AG04450 (cell line): ENCODE measurements around the gene ZSWIM1. TPM values are rescaled to one million over a fixed set of nuclear protein-coding genes. Genes with fewer than 3 reads are reported as not detected.
"Not testable (repeated sequence)": the region's sequence is repeated elsewhere in the genome, so short reads cannot be mapped to it uniquely, and the experiment has no call there.

Source experiments
- CTCF ChIA-PET: fragments of 300-600, 350-600 bp; formaldehyde crosslinking; extraction: SDS; loops from one replicate; lab custom pipeline; 2022; ENCODE audit warnings: antibody characterized with exemption, inconsistent platforms; lab: Charles Lee
- POLR2A ChIA-PET: fragments of 350-600 bp; formaldehyde crosslinking; extraction: SDS; loops from one replicate; lab custom pipeline; 2021; ENCODE audit warnings: antibody characterized with exemption, inconsistent platforms; lab: Yijun Ruan, JAX
- DNase-seq: peaks from one replicate; pipeline ENCODE4 v3.0.0-alpha.2; 2011; ENCODE audit warnings: low read depth, low spot score
- H3K27ac ChIP-seq: one replicate; pipeline ENCODE4 v1.5.1; 2012; ENCODE audit warnings: low read depth, low read length, control low read depth
- H3K27me3 ChIP-seq: one replicate; pipeline ENCODE4 v1.6.0; 2012; ENCODE audit warnings: low read length; ENCODE audit not compliant: control insufficient read depth, insufficient read depth
- H3K4me3 ChIP-seq: 2 replicates; pipeline ENCODE4 v1.5.1; 2011; ENCODE audit warnings: mild to moderate bottlenecking, low read depth, low read length, control low read depth
- H3K9me3 ChIP-seq: 2 replicates; pipeline ENCODE4 v1.5.1; 2012; ENCODE audit warnings: low read length; ENCODE audit not compliant: control insufficient read depth, insufficient read depth
- polyA plus RNA-seq: library from polyadenylated mRNA; depleted of rRNA; stranded (reverse); fragments of >200 nt; gene quantifications from 2 replicates; pipeline ENCODE4 v1.2.3, GENCODE V29; 2011
- TF ChIP-seq, protein P1 (sequence below): IDR thresholded peaks from 2 replicates; pipeline ENCODE4 v1.5.1; 2011; ENCODE audit warnings: low read depth, low read length, control low read depth, inconsistent platforms

Gene ZSWIM1
- polyA plus RNA-seq, 1 experiment = 5.3 TPM

DNA sequence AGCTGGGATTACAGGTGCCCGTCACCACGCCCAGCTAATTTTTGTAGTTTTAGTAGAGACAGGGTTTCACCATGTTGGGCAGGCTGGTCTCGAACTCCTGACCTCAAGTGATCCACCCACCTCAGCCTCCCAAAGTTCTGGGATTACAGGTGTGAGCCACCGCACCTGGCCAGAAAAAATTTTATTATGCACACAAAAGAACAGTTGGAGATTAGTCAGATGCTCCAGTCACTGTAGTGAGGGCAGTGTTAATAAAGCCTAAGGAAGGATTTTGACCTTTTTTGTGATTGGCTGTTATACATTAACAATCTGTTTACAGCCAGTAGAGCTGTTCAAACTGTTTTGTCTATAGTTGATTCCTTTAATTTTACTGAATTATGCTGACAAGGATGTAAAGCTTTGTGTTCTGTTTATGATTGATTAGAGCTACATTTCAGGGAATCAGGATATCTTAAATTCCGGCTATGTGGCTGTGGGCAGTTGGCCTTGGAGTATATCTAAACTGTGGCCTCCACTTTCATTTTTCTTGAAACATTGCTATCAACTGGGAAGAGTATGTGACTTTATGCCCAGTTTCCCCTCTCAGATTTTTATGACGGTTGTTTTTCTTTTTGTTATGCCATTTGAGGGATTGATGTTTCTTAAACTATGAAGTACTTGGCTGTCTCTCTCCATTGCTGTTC is 13.8 kb upstream of the ZSWIM1 start:
- no peak for DNase-seq
- Histone ChIP-seq H3K27ac (peak overlapping the region; percentile 65), H3K27me3 (no peaks in the 10 kb centered on the region), H3K4me3 (no peak overlapping the region), H3K9me3 (no peaks in the 10 kb centered on the region)
- CTCF ChIA-PET = interaction anchor here (0.7 to 2.1 kb wide), 4 partner anchors 9 to 103 kb away, joined by 3 to 11 read pairs (median 3); no protein-coding TSS in a partner anchor
- POLR2A ChIA-PET = interaction anchor here (1.1 to 1.7 kb wide), 2 partner anchors 14 to 67 kb away, joined by 4 to 6 read pairs; partner anchors contain the start of genes PCIF1 and ZSWIM1
- TF ChIP-seq, protein P1, sequence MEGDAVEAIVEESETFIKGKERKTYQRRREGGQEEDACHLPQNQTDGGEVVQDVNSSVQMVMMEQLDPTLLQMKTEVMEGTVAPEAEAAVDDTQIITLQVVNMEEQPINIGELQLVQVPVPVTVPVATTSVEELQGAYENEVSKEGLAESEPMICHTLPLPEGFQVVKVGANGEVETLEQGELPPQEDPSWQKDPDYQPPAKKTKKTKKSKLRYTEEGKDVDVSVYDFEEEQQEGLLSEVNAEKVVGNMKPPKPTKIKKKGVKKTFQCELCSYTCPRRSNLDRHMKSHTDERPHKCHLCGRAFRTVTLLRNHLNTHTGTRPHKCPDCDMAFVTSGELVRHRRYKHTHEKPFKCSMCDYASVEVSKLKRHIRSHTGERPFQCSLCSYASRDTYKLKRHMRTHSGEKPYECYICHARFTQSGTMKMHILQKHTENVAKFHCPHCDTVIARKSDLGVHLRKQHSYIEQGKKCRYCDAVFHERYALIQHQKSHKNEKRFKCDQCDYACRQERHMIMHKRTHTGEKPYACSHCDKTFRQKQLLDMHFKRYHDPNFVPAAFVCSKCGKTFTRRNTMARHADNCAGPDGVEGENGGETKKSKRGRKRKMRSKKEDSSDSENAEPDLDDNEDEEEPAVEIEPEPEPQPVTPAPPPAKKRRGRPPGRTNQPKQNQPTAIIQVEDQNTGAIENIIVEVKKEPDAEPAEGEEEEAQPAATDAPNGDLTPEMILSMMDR = no peak

DNA sequence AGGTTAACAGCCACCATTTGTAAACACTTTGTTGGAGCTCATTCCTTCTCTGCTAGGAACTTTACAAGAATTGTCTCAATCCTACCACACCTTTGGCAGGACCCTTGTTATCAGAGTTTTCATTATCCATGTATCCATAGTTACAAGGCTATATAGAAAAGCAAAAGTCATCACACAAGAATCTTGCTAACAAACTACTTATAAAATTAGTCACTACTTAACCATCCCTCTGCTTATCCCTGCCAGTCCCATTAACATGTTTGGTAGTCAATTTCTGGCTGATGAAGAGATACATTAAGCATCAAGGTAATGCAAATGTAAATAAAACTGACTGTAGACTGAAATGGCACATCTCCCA is 13.2 kb upstream of the ZSWIM1 start:
- ChIA-PET POLR2A (interaction anchor here (1.1 to 1.7 kb wide), 2 partner anchors 13 to 66 kb away, joined by 4 to 6 read pairs; partner anchors contain the start of genes PCIF1 and ZSWIM1), CTCF (interaction anchor here (0.7 to 2.1 kb wide), 3 partner anchors 10 to 102 kb away, joined by 3 to 11 read pairs (median 3); no protein-coding TSS in a partner anchor)
- H3K4me3 ChIP-seq = no peak overlapping the region
- H3K27me3 ChIP-seq = no peaks in the 10 kb centered on the region
- no peak for DNase-seq
- H3K27ac ChIP-seq = peak overlapping the region; percentile 65
- TF ChIP-seq, protein P1 = no peak
- H3K9me3 ChIP-seq = no peaks in the 10 kb centered on the region

DNA sequence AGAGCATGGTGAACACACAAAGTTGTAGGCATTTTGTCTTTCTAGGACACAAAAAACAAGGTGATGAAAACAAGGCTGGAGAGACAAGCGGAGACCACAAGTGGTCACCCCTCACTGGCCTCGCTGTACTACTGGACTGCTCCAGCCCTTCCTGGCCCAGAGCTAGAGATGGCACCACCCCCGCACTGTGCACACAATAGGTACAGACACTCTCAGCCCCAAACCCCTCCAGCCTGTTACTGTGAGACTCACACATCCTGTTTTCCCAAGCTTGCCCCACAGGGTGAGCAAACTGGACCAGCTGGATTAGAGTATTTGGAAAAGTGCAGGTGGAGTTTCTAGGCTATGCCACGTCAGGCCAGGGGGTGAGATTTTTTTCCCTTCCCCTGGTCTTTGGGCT is 8.4 kb upstream of the ZSWIM1 start:
- no peak overlapping the region for H3K27ac ChIP-seq
- H3K9me3 ChIP-seq = no peaks in the 10 kb centered on the region
- no peak for DNase-seq
- H3K4me3 ChIP-seq = no peak overlapping the region
- TF ChIP-seq, protein P1 = no peak
- ChIA-PET CTCF (interaction anchor here (1.1 to 1.7 kb wide), 3 partner anchors 9 to 98 kb away, joined by 4 to 6 read pairs (median 5); no protein-coding TSS in a partner anchor), POLR2A (interaction anchor here (0.6 kb wide), 1 partner anchor 63 kb away, joined by 3 read pairs; no protein-coding TSS in a partner anchor)
- no peaks in the 10 kb centered on the region for H3K27me3 ChIP-seq

DNA sequence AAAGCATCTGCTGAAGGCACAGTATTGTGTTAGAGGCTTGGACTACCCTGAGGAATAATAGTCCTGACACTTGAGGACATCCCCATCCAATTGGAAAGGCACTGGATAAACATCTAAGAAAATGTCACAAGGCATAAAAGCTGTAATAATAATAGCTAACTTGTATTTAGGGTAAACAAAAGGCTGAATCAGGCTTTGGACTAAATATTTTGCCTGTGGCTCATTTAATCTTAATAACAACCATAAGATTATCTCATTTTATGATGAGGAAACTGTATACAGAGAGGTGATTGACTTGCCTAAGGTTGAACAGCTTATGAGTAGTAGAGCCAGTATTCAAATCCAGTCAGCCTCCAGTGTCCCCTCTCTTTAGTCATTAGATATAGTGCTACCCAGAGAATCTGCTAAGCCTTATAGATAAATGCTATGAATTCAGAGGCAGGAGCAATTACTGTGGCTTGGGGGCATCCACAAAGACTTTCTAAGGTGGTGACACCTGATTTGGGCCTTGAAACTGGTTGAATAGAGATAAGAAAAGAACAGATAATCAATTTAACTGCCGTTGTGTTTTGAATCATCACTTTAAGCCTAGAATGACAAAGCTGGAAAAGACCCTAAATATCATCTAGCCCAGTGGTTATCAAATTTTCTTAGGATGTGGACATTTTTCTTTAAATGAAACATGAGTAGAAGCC is 7.5 kb upstream of the ZSWIM1 start:
- no peak for DNase-seq
- H3K9me3 ChIP-seq = no peaks in the 10 kb centered on the region
- no peak overlapping the region for H3K4me3 ChIP-seq
- POLR2A ChIA-PET = no interaction called here
- no peaks in the 10 kb centered on the region for H3K27me3 ChIP-seq
- TF ChIP-seq, protein P1 = no peak
- no peak overlapping the region for H3K27ac ChIP-seq
- CTCF ChIA-PET = interaction anchor here (1.0 to 1.2 kb wide), 3 partner anchors 10 to 97 kb away, joined by 3 to 6 read pairs (median 5); no protein-coding TSS in a partner anchor

DNA sequence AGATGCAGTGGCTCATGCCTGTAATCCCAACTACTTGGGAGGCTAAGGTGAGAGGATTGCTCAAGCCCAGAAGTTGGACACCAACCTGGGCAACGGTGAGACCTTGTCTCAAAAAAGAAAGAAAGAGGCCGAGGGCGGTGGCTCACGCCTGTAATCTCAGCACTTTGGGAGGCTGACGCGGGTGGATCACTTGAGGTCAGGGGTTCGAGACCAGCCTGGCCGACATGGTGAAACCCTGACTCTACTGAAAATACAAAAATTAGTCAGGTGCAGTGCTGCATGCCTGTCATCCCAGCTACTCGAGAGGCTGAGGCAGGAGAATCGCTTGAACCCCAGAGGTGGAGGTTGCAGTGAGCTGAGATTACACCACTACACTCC is 6.9 kb upstream of the ZSWIM1 start:
- H3K9me3 ChIP-seq, H3K4me3 ChIP-seq, H3K27me3 ChIP-seq, POLR2A ChIA-PET, DNase-seq, H3K27ac ChIP-seq: not testable (repeated sequence)
- CTCF ChIA-PET = interaction anchor here (1.0 kb wide), 1 partner anchor 15 kb away, joined by 3 read pairs; no protein-coding TSS in a partner anchor
